Endothelial cell of umbilical vein (primary cell): Measurements from ENCODE around the gene CTU2. TPM values are rescaled to one million over a fixed set of nuclear protein-coding genes. Genes with fewer than 3 reads are reported as not detected.

Experiments used
- BruUV-seq: library from RNA; stranded (reverse); fragments of 400-500 nt; replicated peaks from 2 replicates; lab custom pipeline; 2021; lab: Mats Ljungman, UMichigan
- CTCF ChIA-PET: fragments of 300-600, 350-600 bp; sonication (Branson Sonifier 250); formaldehyde crosslinking; loops from one replicate; lab custom pipeline; 2021; ENCODE audit warnings: antibody characterized with exemption, inconsistent platforms; lab: Charles Lee
- POLR2A ChIA-PET: fragments of 300-600, 350-600 bp; sonication (Branson Sonifier 250); formaldehyde crosslinking; loops from one replicate; lab custom pipeline; 2021; ENCODE audit warnings: antibody characterized with exemption, inconsistent platforms; lab: Charles Lee
- DNase-seq: peaks from one replicate; pipeline ENCODE4 v3.0.0-alpha.2; 2011; ENCODE audit warnings: low read depth, low spot score
- FAIRE-seq: peaks from 2 replicates; lab custom pipeline; 2011; peaks lifted over from hg19 to GRCh38; lab: Jason Lieb, UNC
- H2AFZ ChIP-seq: 2 replicates; pipeline ENCODE4 v1.6.0; 2012; ENCODE audit warnings: low read depth, low read length, control low read depth, inconsistent platforms
- H3K27ac ChIP-seq: 2 replicates; pipeline ENCODE4 v1.5.1; 2011; ENCODE audit warnings: low read depth, mild to moderate bottlenecking, control low read depth, low read length, moderate library complexity; ENCODE audit not compliant: insufficient read depth
- H3K27me3 ChIP-seq, 2 experiments: 2 replicates each; pipeline versions ENCODE4 v1.6.0 to v1.6.1; 2011; ENCODE audit warnings: low read length in 2 of 2, mixed read lengths in 1 of 2; ENCODE audit not compliant: control insufficient read depth in 2 of 2, insufficient read depth in 2 of 2
- H3K36me3 ChIP-seq, 2 experiments: 2 replicates in 1 of 2; 3 replicates in 1 of 2; pipeline ENCODE4 v1.5.1; 2011; ENCODE audit warnings: low read length in 2 of 2, mild to moderate bottlenecking in 1 of 2, moderate library complexity in 1 of 2; ENCODE audit not compliant: control insufficient read depth in 2 of 2, insufficient read depth in 2 of 2; ENCODE audit errors: extremely low read depth in 1 of 2
- H3K4me1 ChIP-seq: 3 replicates; pipeline ENCODE4 v1.5.1; 2011; ENCODE audit warnings: mild to moderate bottlenecking, low read length; ENCODE audit not compliant: control insufficient read depth, insufficient read depth; ENCODE audit errors: extremely low read depth
- H3K4me2 ChIP-seq: 2 replicates; pipeline ENCODE4 v1.6.1; 2011; ENCODE audit warnings: low read length, control low read depth, mixed read lengths; ENCODE audit not compliant: insufficient read depth
- H3K4me3 ChIP-seq, 3 experiments: fragments of 200-600 bp in 1 of 3; sonication (generic), shearing (Covaris generic) in 1 of 3; replicated peaks in 1 of 3; 2 replicates each; pipeline ENCODE4 v1.5.1; 2011 to 2016; ENCODE audit warnings: control low read depth in 3 of 3, low read length in 3 of 3, mild to moderate bottlenecking in 2 of 3, inconsistent platforms in 1 of 3, low read depth in 1 of 3, moderate library complexity in 1 of 3; ENCODE audit not compliant: insufficient read depth in 1 of 3
- H3K79me2 ChIP-seq: 2 replicates; pipeline ENCODE4 v1.6.0; 2012; ENCODE audit warnings: low read length, inconsistent platforms; ENCODE audit not compliant: control insufficient read depth, insufficient read depth
- H3K9ac ChIP-seq: replicated peaks from 2 replicates; pipeline ENCODE3; 2011; ENCODE audit warnings: low read length, control low read depth; ENCODE audit not compliant: insufficient read depth; ENCODE audit errors: extremely low read depth
- H3K9me1 ChIP-seq: replicated peaks from 3 replicates; pipeline ENCODE4 v1.6.0; 2011; ENCODE audit warnings: mild to moderate bottlenecking, low read length; ENCODE audit not compliant: control insufficient read depth, insufficient read depth; ENCODE audit errors: extremely low read depth
- H3K9me3 ChIP-seq: replicated peaks from 2 replicates; pipeline ENCODE4 v1.5.1; 2012; ENCODE audit warnings: low read length, inconsistent platforms; ENCODE audit not compliant: control insufficient read depth, insufficient read depth
- H4K20me1 ChIP-seq: replicated peaks from 2 replicates; pipeline ENCODE3; 2011; ENCODE audit warnings: mild to moderate bottlenecking, low read length; ENCODE audit not compliant: control insufficient read depth, insufficient read depth; ENCODE audit errors: extremely low read depth
- FOS ChIP-seq: IDR thresholded peaks from 2 replicates; pipeline ENCODE4 v1.6.1; 2011; ENCODE audit warnings: mild to moderate bottlenecking, low read length, moderate library complexity, borderline replicate concordance; ENCODE audit not compliant: insufficient read depth
- JUN ChIP-seq: IDR thresholded peaks from 2 replicates; pipeline ENCODE4 v1.6.1; 2011; ENCODE audit warnings: borderline replicate concordance, low read depth; ENCODE audit not compliant: insufficient read length, insufficient read depth
- MYC ChIP-seq: IDR thresholded peaks from one replicate; pipeline ENCODE4 v1.6.1; 2011; ENCODE audit warnings: mild to moderate bottlenecking, low read depth, low read length
- POLR2A ChIP-seq: IDR thresholded peaks from 2 replicates; pipeline ENCODE4 v1.6.1; 2012; ENCODE audit warnings: low read depth, mild to moderate bottlenecking, control low read depth, low read length
- POLR2AphosphoS5 ChIP-seq: IDR thresholded peaks from 2 replicates; pipeline ENCODE4 v1.6.1; 2012; ENCODE audit warnings: low read depth, mild to moderate bottlenecking, control low read depth, low read length, moderate library complexity; ENCODE audit not compliant: insufficient read depth
- dilution Hi-C: fragments of 300-500 bp; cut with MboI; formaldehyde crosslinking; loops from one replicate; pipeline ENCODE4 v1.15.0; 2019; ENCODE audit warnings: low sequenced_read_pairs; ENCODE audit not compliant: extremely low pct_ligation_motif_present
- intact Hi-C: fragments of 100-400 bp; cut with micrococcal nuclease; formaldehyde crosslinking; loops from one replicate; pipeline ENCODE4 v1.10.0; 2022
- polyA plus RNA-seq, 4 experiments: library from polyadenylated mRNA; depleted of rRNA in 3 of 4; stranded (reverse) in 3 of 4; unstranded in 1 of 4; fragments of >200 nt; gene quantifications; 2 replicates each; pipeline versions ENCODE4 v1.2.1 to v1.2.3, GENCODE V29; 2011 to 2012; ENCODE audit warnings: missing spikeins in 1 of 4
- total RNA-seq: library from RNA; stranded (reverse); gene quantifications from 2 replicates; pipeline ENCODE4 v1.2.3, GENCODE V29; 2021

CTU2 gene
- total and polyA plus RNA-seq, 2 donors (not counting 3 experiments of a cell fraction or from before 2014, with no cell fraction given), result 26.1 to 33.7 TPM

DNA sequence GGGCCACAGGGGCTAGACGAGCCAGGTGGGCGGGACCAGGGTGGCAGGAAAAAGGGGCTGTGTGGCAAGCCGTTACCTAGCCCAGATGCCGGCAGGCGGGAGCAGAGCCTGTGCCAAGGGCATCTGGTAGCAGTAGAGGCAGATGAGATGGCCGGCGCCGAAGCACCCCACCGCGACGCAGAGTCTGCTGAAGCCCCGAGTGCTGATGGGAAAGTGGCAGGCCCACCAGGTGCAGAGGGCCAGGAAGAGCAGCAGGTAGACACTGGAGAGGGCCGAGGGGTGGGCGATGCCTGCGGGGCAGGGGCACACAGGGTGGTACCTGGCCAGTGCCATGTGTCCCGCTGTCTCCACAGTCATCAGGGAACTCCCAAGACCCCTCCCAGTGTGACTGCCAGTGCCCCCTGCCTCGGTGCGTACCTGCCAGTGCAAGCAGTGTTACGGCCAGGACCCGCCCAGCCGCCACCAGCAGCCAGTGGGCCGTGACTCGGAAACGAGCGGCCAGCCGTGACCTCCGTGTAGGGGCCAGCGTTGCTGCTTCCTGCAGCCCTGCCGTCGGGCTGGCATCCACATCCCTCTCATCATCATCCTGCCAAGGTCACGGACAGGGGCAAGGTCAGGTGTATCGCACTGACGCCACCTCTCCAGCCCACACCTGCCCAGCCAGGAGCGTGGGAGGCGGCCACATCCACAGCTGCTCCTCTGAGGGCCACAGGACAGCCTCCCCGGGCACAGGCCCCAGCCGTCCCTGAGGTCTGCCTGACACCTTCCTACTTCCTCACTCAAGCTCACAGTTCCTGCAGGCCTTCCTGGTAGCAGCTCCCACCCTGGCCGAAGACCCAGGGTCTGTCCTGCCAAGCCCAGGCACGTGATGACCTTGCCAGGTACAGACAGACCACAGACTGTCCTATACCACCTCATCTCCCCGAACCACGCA lies 32.1 kb downstream of the CTU2 start:
- Histone ChIP-seq H3K9ac (no peak overlapping the region), H4K20me1 (no peaks in the 10 kb centered on the region), H3K27ac (no peak overlapping the region), H3K4me3 (no peak overlapping the region), H3K27me3 (no peaks in the 10 kb centered on the region), H3K4me1 (no peaks in the 10 kb centered on the region), H3K36me3 (peaks cover 2 to 58% of the 10 kb centered on the region in 2 experiments), H3K9me3 (no peaks in the 10 kb centered on the region), H2AFZ (no peak overlapping the region), H3K4me2 (no peak overlapping the region), H3K9me1 (no peaks in the 10 kb centered on the region), H3K79me2 (peaks cover 7% of the 10 kb centered on the region)
- TF ChIP-seq JUN (no peak), POLR2A (no peak), MYC (no peak), FOS (no peak), POLR2AphosphoS5 (no peak)
- ChIA-PET CTCF (interaction anchor here (0.7 to 7.3 kb wide), 13 partner anchors 8 to 429 kb away, joined by 8 to 165 read pairs (median 23); partner anchors contain the start of genes APRT, CDT1, CTU2 and PIEZO1), POLR2A (interaction anchor here (1.2 kb wide), 1 partner anchor 46 kb away, joined by 6 read pairs; the partner anchor contains the start of gene PIEZO1)
- dilution Hi-C loops (no loop called here), intact Hi-C loops (no loop called here)
- no TSS peak for BruUV-seq
- FAIRE-seq (no peak), DNase-seq (no peak)
